Measurements from ENCODE around the gene YEATS2. TPM values are rescaled to one million over a fixed set of nuclear protein-coding genes. Genes with fewer than 3 reads are reported as not detected.

The YEATS2 gene
- total RNA-seq, 2 donors from 2014 or later, result 9.2 to 12.6 TPM

DNA sequence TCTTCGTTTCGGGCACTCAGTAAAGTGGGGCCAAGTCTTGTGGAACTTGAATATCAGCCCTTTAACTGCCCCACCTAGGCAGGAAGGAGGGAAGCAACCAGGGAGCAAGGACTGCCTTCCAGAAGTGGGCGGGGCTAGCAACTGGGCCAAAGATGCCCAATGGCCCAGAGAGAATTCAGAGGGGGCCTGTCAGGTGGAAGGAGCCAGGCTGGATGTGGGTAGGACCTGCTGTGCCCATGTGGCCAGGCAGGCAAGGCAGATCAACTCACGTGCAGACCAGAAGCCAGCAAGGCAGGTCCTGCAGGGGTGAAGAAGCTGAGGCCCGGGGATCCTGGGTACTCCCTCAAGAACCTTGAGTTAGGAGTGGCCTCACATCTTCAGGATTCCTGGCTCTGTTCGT is 122.2 kb downstream of the YEATS2 start:
- no peaks in the 10 kb centered on the region for H3K27me3 ChIP-seq
- no peak for TF ChIP-seq CTCF (IDR thresholded peaks at IDR 0.05)
- H3K27ac ChIP-seq, result no peak overlapping the region
- H3K4me1 ChIP-seq, result peaks cover 0 to 10% of the 10 kb centered on the region in 2 donors
- no peak overlapping the region for H3K4me3 ChIP-seq
- H3K36me3 ChIP-seq, result peaks cover 7% of the 10 kb centered on the region
- no peak for DNase-seq (ENCODE audit: low spot score)
- H3K9me3 ChIP-seq, result no peaks in the 10 kb centered on the region

DNA sequence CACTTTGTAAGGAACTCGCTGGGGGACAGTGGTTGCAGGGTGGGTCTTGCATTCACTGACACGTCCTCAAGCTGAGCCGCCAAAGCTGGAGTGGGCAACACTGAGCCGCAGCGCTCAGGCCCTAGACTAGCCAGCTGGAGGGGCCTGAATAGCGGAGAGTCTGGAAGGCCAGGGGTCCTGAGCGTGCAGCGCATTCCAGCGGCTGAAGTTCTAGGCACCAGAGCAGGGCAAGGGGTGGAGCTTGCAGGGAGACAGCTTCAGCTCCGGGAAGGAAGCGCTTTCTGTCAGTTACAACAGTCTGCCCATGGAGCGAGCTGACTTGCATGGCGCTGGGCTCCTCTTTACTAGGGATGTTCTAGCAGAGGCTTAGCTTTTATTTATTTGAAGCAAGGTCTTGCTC is 125.0 kb downstream of the YEATS2 start:
- no peaks in the 10 kb centered on the region for H3K36me3 ChIP-seq
- DNase-seq (ENCODE audit: low spot score), result no peak
- peaks cover 0 to 24% of the 10 kb centered on the region in 2 donors for H3K4me1 ChIP-seq
- H3K4me3 ChIP-seq, result no peak overlapping the region
- no peak for TF ChIP-seq CTCF (IDR thresholded peaks at IDR 0.05)
- H3K27me3 ChIP-seq, result no peaks in the 10 kb centered on the region
- no peaks in the 10 kb centered on the region for H3K9me3 ChIP-seq
- no peak overlapping the region for H3K27ac ChIP-seq

GRCh38 chr3:183823963-183824362 is 126.4 kb downstream of the YEATS2 start:
- no peaks in the 10 kb centered on the region for H3K36me3 ChIP-seq
- peaks cover 0 to 24% of the 10 kb centered on the region in 2 donors for H3K4me1 ChIP-seq
- H3K9me3 ChIP-seq, result no peaks in the 10 kb centered on the region
- TF ChIP-seq CTCF (IDR thresholded peaks at IDR 0.05), result no peak
- no peak for DNase-seq (ENCODE audit: low spot score)
- no peaks in the 10 kb centered on the region for H3K27me3 ChIP-seq
- no peak overlapping the region for H3K4me3 ChIP-seq
- no peak overlapping the region for H3K27ac ChIP-seq

- Histone ChIP-seq H3K4me3 (peak overlapping the region; percentile 31 to 70), H3K36me3 (peaks cover 2% of the 10 kb centered on the region), H3K27ac (peak overlapping the region in 1 of 2 donors; percentile 15), H3K4me1 (peaks cover 0 to 24% of the 10 kb centered on the region in 2 donors), H3K9me3 (no peaks in the 10 kb centered on the region), H3K27me3 (no peaks in the 10 kb centered on the region)
- TF ChIP-seq CTCF (IDR thresholded peaks at IDR 0.05), result peak in 1 of 2 donors; percentile 10
- no peak for DNase-seq (ENCODE audit: low spot score)
These were observed 127.3 kb downstream of the YEATS2 start for GRCh38 chr3:183824761-183825455.

DNA sequence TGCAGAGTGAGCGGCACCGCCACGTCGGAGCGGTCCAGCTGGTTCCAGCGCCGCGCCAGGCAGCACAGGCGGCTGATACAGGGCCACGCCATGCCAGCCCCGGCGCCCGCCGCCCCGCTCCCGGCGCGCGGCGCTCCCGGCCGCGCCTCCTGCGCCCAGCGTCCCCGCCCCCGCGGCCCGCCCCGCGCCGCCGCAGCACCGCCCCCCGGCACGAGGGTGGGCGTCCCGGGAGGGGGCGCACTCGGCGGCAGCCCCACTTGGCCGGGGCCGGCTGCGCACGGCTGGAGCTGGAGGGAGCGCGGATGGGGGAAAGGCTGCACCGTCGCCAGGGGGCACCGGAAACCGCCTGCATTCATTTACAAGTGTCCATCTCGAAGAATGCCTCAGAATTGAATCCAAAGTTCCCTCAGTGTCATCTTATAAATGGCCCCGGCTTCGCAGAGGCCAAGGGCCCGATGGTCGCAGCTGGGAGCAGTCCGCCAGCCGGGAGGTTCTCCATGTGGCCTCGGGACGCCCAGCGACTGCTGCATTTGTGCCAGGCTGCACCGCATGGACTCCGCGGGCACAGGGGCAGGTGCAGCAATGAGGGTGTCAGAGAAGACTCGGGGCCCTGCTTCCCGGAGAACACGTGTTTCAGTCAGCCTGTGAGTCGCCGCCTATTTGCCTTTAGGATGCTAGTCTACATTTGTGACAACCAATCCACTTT is 128.0 kb downstream of the YEATS2 start, which contains the start of gene MAP6D1:
Gene MAP6D1, minus strand, starts transcription at position 122 of the 706 bp plus-strand sequence. Its CDS starts 30 bp downstream, at position 92.
- Histone ChIP-seq H3K36me3 (peaks cover 9% of the 10 kb centered on the region), H3K27ac (peak within 1 kb of the TSS in 1 of 2 donors; percentile 15), H3K4me3 (peak within 1 kb of the TSS; percentile 31 to 70), H3K27me3 (no peaks in the 10 kb centered on the region), H3K9me3 (no peaks in the 10 kb centered on the region), H3K4me1 (peaks cover 0 to 24% of the 10 kb centered on the region in 2 donors)
- TF ChIP-seq CTCF (IDR thresholded peaks at IDR 0.05), result peak in 1 of 2 donors; percentile 38
- DNase-seq (ENCODE audit: low spot score), result no peak

Data from right atrium auricular region (tissue), 2 donors.